Hepatocyte (in vitro differentiated cells): Measurements from ENCODE around the gene FPR2.

Experiments
- CTCF ChIP-seq: fragments of 200-600 bp; sonication (generic); IDR thresholded peaks from 2 replicates; pipeline ENCODE4 v1.5.1; 2016; ENCODE audit warnings: antibody characterized with exemption, mild to moderate bottlenecking; ENCODE audit not compliant: poor library complexity
- EZH2 ChIP-seq: fragments of 200-600 bp; sonication (generic); IDR thresholded peaks from 2 replicates; pipeline ENCODE4 v1.6.1; 2016; ENCODE audit warnings: antibody characterized with exemption, mild to moderate bottlenecking, borderline replicate concordance
- EZH2phosphoT487 ChIP-seq: fragments of 200-600 bp; sonication (generic); IDR thresholded peaks from one replicate; pipeline ENCODE4 v1.6.1; 2018; ENCODE audit warnings: antibody characterized with exemption, mild to moderate bottlenecking, low read depth, moderate library complexity; ENCODE audit not compliant: unreplicated experiment, severe bottlenecking

- TF ChIP-seq EZH2phosphoT487: no peak
- no peak for TF ChIP-seq CTCF
- TF ChIP-seq EZH2: no peak
These were observed 10.6 kb downstream of the FPR2 start for GRCh38 chr19:51771376-51772130.
